GM20431 (cell line): ENCODE measurements around the gene ERCC1.

Experiments
- in situ Hi-C: fragments of 300-500 bp; cut with MseI, MboI; formaldehyde crosslinking; loops from one replicate; pipeline ENCODE4 v1.15.0; 2020; ENCODE audit warnings: low sequenced_read_pairs; ENCODE audit not compliant: unreplicated experiment

ERCC1 gene

GRCh38 chr19:45376045-45376724 lies 47.5 kb downstream of the ERCC1 start:
- in situ Hi-C loops = no loop called here

- in situ Hi-C loops = no loop called here
Measured at GRCh38 chr19:45370410-45371204, 53.1 kb downstream of the ERCC1 start, which contains the start of gene ERCC2. ERCC2 (minus strand) TSS chr19:45370573; CDS start chr19:45370540, 33 bp downstream.

DNA sequence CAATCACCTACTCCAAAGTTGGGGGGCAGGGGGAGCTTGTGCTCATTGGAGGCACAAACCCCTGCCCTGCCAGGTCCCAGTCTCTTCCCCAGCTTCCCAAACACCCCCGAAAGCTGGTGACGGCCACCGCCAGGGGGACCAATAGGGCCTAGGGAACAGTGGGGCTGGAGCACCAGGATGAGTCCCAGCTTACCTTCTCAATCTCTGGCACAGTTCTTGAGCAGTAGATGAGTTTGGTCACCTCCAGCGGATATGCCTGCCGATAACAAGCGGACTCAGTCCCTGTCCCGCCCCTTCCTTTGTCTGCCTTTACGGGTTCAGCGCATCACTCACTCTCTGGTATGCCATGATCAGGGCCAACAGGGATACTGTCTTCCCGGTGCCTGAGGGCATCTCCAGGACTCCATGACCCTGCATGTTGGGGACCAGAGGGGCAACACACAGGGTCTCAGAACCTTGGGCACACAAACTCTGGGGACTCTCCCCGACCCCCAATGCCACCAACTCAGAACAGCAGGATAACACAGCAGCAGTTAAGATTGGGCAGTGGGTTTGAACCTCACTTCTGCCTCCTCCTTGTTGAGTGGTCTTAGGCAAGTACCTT lies 54.9 kb downstream of the ERCC1 start:
- in situ Hi-C loops = no loop called here

DNA sequence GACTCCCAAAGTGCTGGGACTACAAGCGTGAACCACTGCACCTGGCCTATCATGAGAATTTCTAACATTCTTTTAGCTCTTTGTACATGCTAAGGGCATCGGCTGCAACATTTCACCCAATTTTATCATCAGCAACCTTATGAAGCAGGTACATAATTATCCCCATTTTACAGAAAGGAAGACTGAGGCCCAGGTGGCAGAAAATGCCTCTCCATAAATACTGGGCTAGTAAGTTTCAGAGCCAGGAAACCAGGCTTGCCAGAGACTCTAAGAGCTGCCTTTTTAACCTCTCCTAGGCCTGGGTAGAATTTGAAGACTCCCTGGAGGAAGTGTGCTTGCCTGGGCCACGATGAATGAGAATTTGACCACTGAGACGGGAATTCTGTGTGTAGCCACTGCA lies 55.6 kb downstream of the ERCC1 start:
- in situ Hi-C loops = no loop called here

DNA sequence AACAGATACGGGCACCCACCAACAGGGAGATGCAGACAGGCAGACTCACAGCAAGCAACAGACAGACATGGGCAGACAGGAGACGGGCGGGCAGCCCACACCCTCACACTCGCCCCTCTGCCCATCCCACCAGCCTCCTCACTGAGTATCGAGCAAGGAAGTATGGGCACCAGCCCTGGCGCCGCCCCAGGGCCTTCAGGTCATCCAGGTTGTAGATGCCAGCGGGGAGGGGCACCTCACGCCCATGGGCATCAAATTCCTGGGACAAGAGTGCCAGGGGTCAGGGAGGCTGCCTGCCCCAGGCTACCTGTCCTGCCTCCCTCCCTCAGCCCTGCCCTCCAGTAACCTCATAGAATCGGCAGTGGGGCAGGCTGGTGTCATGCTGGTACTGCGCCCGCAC lies 59.0 kb downstream of the ERCC1 start:
- in situ Hi-C loops = no loop called here

DNA sequence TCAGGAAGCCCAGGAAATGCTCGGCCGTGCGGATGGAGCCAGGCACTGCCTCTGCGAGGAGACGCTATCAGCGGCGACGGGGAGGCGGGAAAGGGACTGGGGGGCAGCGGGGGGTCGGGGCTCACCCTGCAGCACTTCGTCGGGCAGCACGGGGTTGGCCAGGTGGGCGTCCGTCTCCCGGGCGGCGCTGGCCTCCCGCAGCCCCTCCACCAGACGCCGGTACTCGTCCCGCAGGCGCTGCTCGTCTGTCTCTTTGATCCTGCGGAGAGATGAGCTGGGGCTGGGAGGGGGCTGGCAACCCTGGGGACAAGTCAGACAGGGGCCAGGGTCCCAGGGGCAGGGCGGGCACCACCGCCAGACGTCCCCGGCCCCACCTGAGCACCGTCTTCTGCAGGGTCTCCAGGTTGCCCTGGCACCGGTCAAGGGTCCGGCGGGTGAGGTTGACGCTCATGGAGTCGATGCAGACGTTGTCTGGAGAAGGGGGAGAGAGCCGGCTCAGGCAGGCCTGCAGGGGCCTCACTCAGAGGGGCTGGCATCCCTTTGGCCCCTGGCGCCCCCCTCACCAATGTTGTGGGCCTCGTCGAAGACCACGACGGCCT lies 59.8 kb downstream of the ERCC1 start:
- in situ Hi-C loops = no loop called here

- in situ Hi-C loops = no loop called here
Measured at GRCh38 chr19:45362291-45362690, 61.4 kb downstream of the ERCC1 start.

- in situ Hi-C loops = no loop called here
Measured at GRCh38 chr19:45361608-45362007, 62.1 kb downstream of the ERCC1 start.

- in situ Hi-C loops = no loop called here
Measured at GRCh38 chr19:45358213-45358792, 65.4 kb downstream of the ERCC1 start.

GRCh38 chr19:45357445-45357783 lies 66.3 kb downstream of the ERCC1 start:
- in situ Hi-C loops = no loop called here
